Raji (cell line): ENCODE data around the gene MYL2.

Experiments
- POLR2A ChIP-seq: IDR thresholded peaks from 2 replicates; pipeline ENCODE4 v1.6.1; 2011; ENCODE audit warnings: low read depth, low read length, control low read depth; ENCODE audit not compliant: insufficient read depth

The MYL2 gene

GRCh38 chr12:110933326-110933974, 13.1 kb upstream of the MYL2 start:
- TF ChIP-seq POLR2A: no peak

DNA sequence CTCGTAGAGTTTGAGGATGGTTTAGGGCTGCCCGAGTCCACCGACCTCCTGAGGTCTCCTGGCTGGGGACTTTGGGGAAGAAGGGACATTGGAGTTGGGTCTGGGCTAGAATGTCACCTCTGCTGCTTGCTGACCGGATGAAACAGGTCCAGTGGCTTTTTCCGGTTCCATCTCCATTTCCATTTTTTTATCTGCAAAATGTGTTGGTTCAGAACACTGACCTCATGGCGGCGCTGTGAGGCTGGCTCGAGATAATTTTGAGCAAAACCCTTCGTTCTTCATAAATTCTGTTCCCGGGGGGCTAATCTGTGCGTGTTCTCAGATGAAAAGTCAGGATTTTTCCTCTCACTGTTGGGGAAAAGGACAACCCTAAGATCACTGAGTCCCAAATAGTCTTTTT, 11.7 kb upstream of the MYL2 start:
- TF ChIP-seq POLR2A: no peak

GRCh38 chr12:110931315-110931728, 10.9 kb upstream of the MYL2 start:
- no peak for TF ChIP-seq POLR2A

GRCh38 chr12:110930348-110931314, 10.3 kb upstream of the MYL2 start:
- no peak for TF ChIP-seq POLR2A

- no peak for TF ChIP-seq POLR2A
Observed at GRCh38 chr12:110929818-110930217, 9.4 kb upstream of the MYL2 start.

DNA sequence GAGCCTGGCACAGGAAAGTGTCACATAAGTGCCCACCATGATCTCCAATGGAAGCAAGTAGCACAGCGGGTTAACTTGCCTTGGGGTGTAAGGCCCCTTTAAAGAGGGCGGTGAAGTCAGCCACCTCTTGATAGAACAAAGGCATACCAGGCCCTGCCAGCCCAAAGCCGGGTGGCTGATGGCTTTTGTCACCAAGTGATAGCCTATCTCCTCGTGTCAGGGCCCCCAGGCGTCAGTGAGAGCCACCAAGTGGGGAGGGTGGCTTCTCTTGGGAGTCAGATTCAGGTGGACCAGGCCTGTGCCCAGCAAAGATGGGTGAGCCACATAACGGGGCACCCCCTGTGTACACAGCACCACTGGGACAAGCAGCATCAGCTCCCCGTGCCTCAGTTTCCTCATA, 8.3 kb upstream of the MYL2 start:
- TF ChIP-seq POLR2A: no peak

GRCh38 chr12:110927546-110927945, 7.2 kb upstream of the MYL2 start:
- TF ChIP-seq POLR2A: no peak

DNA sequence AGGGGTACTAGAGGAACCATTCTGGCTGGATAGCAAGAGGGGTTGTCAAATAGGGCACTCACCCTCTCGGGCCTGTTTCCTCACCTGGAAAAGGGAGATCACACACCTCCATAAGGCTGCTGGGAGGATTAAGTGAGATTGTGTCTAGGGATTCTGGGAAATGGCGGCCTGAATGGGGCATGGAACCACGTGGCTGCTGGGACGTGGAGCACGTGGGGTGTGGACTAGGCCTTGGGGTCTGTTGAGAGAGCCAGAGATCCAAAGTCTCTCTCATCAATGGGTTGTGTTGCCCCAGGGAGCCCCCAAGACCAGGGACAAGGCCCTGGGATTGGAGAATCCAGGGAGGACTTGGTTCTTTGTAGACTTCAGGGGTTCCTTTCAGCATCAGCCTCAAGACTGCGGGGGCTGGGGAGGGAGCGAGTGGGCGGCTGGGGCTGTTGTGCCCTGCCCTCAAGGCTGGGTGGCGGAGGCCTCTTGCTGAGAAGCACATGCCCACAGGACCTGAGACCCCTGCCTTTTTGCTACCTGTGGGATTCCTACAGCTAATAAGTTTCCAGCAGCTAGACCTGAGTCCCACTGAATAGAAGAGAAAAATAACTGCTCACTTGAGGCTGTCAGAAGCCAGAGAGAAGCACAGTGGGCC, 3.4 kb upstream of the MYL2 start:
- no peak for TF ChIP-seq POLR2A

DNA sequence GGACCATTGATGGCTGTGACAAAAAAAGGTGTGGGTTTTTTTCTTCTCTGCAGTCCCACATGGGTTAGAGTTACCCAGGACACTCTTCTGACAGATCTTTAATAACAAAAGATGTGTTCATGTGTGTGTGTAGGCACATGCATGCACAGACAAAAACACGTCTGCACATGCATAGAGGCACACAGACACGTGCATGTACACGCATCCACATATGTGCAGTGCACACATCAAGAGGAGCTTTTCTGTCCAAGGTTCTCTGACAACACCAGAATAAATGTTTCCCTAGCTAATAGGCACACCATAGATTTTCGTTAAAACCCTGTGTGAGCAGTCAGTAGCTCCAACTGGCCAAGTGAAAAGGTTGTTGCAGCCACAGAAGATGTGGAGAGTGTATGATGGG, 2.8 kb upstream of the MYL2 start:
- no peak for TF ChIP-seq POLR2A

DNA sequence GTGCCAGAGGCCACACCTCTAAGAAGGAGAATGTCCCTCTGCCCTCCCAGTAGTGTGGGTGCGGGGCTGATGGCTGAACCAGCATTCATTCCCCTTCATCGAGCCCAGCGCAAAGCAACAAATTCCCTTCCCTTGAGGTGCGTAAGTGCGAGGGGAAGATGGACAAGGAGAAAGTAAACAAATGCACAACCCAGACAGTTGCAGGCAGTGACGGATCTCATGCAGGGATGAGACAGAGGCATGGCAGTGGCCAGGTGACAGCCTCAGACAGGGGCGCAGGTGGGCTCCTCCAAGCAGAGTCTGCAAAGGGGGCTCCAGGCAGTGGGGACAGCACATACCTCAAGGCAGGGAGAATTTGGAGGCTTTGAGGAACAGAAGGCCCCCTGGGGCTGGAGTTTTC, 2.3 kb upstream of the MYL2 start:
- TF ChIP-seq POLR2A: no peak

GRCh38 chr12:110921262-110921661, 883 bp upstream of the MYL2 start:
- no peak for TF ChIP-seq POLR2A

- TF ChIP-seq POLR2A: no peak
Observed at GRCh38 chr12:110919720-110920119, 659 bp downstream of the MYL2 start.

GRCh38 chr12:110917961-110918360, 2.4 kb downstream of the MYL2 start:
- no peak for TF ChIP-seq POLR2A

- TF ChIP-seq POLR2A: no peak
Observed at GRCh38 chr12:110917467-110917866, 2.9 kb downstream of the MYL2 start.

DNA sequence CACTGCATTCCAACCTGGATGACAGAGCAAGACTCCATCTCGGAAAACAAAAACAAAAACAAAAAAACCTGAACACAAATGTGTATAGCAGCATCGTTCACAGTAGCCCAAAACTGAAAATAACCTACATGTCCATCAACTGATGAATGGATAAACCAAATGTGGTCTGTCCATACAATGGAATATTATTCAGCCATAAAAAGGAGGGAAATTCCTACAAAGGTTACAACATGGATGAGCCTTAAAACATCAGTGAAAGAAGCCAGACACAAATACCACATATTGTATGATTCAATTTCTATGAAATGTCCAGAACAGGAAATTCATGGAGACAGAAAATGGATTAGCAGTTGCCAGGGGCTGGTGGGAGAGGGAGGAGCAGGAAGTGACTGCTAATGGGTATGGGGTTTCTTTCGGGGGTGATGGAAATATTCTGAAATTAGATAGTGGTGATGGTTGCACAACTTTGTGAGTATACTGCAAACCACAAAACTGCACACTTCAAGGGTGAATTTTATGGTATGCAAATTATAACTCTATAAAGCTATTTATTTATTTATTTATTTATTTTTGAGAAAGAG, 4.0 kb downstream of the MYL2 start:
- TF ChIP-seq POLR2A: no peak
